ENCODE measurements around the gene SYTL4. TPM values are rescaled to one million over a fixed set of nuclear protein-coding genes. Genes with fewer than 3 reads are reported as not detected.

The SYTL4 gene
- 1.3 and 1.8 TPM in 2 replicates for total RNA-seq (2014; rRNA removed; shearing (Covaris generic))

GRCh38 chrX:100731441-100732281 lies at the start of gene SYTL4:
TSS of gene SYTL4 (minus strand) at chrX:100732121. CDS start at chrX:100702037, 30,084 bp downstream.

GRCh38 chrX:100643956-100644860 lies 87.7 kb downstream of the SYTL4 start, which contains the start of gene SRPX2:
TSS of gene SRPX2 (plus strand) at chrX:100644199. CDS start at chrX:100646323, 2,124 bp downstream.

DNA sequence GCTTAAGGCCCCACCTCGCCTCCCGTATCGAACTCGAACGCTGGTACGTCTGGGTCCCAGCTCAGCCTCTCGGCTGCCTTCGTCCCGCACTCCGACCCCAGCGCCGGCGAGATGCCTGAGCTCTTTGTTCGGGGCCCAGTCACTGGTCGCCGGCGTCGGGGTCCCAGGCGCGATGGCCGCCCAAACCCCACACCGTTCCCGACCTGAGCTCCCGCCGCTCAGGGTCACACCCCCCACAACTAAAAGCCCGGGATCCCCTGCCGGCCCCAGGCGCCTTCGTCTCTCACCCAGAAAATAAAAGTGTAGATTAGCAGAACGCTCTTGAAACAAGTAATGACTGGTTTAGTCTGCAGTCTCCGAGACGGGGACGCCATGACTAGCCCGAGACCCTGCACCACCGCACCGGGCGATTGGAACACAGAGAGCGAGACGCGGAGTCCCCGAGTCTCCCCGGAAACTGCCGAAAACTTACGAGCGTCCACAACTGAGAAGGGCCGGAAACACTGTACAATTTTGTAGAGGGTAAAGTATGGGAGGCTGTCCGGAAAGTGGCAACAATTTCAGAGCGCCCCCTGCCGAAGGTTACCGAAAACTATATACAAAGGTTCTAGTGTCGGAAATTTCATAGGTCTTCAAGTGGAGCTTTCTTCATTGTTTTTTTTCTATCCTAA lies 95.5 kb downstream of the SYTL4 start, which contains the start of gene TSPAN6:
Gene TSPAN6, minus strand, starts transcription at position 486 of the 671 bp plus-strand sequence. Its CDS starts 112 bp downstream, at position 374.

Other genes with a start within 250 kb of the SYTL4 start
- gene TNMD, start 147.2 kb downstream of the SYTL4 start, total RNA-seq (2014; rRNA removed; shearing (Covaris generic)), result not detected in 2 replicates
- gene TSPAN6, start 95.3 kb downstream of the SYTL4 start, total RNA-seq (2014; rRNA removed; shearing (Covaris generic)), result 6.9 and 9.9 TPM in 2 replicates
- gene SRPX2, start 87.9 kb downstream of the SYTL4 start, total RNA-seq (2014; rRNA removed; shearing (Covaris generic)), result 16.0 and 17.7 TPM in 2 replicates
- gene CSTF2, start 88.3 kb upstream of the SYTL4 start, total RNA-seq (2014; rRNA removed; shearing (Covaris generic)), result 46.0 and 49.9 TPM in 2 replicates
- not detected in 2 replicates for gene NOX1, start 142.2 kb upstream of the SYTL4 start, total RNA-seq (2014; rRNA removed; shearing (Covaris generic))
- not detected in 2 replicates for gene XKRX, start 196.8 kb upstream of the SYTL4 start, total RNA-seq (2014; rRNA removed; shearing (Covaris generic))
- not detected in 2 replicates for gene ARL13A, start 237.6 kb upstream of the SYTL4 start, total RNA-seq (2014; rRNA removed; shearing (Covaris generic))

All from A375 (cell line).